MM.1S (cell line): ENCODE data around the gene TJP2.

ENCODE experiments used
- CTCF ChIP-seq: fragments of 300-600 bp; sonication (generic); IDR thresholded peaks from 2 replicates; pipeline ENCODE4 v1.5.1; 2016; ENCODE audit warnings: antibody characterized with exemption, low read length, mixed read lengths
- EZH2 ChIP-seq: fragments of 300-600 bp; sonication (generic); optimal IDR thresholded peaks from 2 replicates; pipeline ENCODE3; 2017; ENCODE audit warnings: low read depth, mild to moderate bottlenecking, antibody characterized with exemption, low read length, mixed read lengths
- EZH2phosphoT487 ChIP-seq: fragments of 300-600 bp; sonication (generic); IDR thresholded peaks from 2 replicates; pipeline ENCODE4 v1.6.1; 2018; ENCODE audit warnings: antibody characterized with exemption, low read length

- TF ChIP-seq EZH2phosphoT487: no peak
- no peak for TF ChIP-seq CTCF
- no peak for TF ChIP-seq EZH2
These were observed 121.9 kb downstream of the TJP2 start for GRCh38 chr9:69295872-69296552.
